NCI-H1105 treated with DMSO at 0.1 percent for 48 hours (cell line): Measurements from ENCODE around the gene PKN3.
"Not testable (repeated sequence)": the region's sequence is repeated elsewhere in the genome, so short reads cannot be mapped to it uniquely, and the experiment has no call there.

Experiments
- DNase-seq: peaks from one replicate; lab custom pipeline; 2025; lab: John Stamatoyannopoulos, UW

The PKN3 gene

DNA sequence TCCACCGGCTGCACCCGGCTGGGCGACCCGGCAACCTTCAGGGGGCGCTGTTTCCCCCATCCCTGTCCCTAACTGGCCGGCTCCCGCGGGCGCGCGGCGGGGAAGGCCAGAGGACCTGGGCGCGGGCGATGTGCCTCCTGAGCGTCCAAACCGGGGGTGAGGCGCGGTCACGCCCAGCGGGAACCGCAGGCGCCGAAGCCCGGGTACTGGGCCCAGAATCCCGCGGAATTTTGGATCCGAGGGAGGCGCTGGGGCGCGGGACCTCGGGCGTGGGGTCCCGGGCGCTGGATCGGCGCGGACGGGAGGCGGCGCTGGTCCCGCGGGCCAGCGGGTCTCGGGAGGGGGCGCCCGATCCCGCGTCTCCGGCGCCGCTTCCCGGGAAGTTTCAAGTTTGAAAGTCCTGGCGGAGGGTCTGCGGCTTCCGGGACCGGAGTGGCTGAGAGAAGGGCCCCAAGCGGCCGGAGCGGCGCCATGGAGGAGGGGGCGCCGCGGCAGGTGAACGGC, at the start of gene PKN3:
TSS of gene PKN3 (plus strand) at position 59 of the 504 bp plus-strand sequence. CDS start at position 472, 413 bp downstream.
- no peak for DNase-seq

DNA sequence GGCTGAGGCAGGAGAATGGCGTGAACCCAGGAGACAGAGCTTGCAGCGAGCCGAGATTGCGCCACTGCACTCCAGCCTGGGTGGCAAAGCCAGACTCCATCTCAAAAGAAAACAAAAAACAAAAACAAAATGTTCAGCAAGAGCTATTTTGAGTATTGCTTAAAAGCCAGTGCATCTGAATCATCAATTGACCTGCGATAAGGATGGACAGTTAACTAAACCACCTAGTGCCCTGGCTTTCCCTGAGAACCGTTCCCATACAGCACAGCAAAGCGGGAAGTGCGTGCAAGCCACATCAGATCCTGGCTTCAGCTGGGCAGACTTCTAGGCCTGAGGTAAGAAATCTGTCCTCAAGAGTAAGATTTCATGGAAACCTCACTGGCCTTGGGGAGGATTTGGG, 48.4 kb upstream of the PKN3 start:
- DNase-seq = no peak

DNA sequence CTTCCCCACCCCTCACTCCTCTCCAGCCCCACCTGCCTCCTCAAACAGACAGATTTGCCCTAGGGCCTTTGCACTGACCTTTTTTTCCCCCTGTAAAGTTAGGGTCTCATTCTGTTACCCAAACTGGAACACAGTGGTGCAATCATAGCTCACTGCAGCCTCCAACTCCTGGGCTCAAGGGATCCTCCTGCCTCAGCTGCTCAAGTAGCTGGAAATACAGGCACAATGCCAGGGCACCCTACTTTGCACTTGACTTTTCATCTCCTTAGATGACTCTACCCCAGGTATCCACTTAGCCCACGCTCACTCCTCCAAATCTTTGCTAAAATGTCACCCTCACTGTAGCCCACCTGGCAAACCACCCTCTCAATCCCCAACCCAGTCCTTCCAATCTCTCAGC, 47.8 kb upstream of the PKN3 start:
- DNase-seq = no peak

DNA sequence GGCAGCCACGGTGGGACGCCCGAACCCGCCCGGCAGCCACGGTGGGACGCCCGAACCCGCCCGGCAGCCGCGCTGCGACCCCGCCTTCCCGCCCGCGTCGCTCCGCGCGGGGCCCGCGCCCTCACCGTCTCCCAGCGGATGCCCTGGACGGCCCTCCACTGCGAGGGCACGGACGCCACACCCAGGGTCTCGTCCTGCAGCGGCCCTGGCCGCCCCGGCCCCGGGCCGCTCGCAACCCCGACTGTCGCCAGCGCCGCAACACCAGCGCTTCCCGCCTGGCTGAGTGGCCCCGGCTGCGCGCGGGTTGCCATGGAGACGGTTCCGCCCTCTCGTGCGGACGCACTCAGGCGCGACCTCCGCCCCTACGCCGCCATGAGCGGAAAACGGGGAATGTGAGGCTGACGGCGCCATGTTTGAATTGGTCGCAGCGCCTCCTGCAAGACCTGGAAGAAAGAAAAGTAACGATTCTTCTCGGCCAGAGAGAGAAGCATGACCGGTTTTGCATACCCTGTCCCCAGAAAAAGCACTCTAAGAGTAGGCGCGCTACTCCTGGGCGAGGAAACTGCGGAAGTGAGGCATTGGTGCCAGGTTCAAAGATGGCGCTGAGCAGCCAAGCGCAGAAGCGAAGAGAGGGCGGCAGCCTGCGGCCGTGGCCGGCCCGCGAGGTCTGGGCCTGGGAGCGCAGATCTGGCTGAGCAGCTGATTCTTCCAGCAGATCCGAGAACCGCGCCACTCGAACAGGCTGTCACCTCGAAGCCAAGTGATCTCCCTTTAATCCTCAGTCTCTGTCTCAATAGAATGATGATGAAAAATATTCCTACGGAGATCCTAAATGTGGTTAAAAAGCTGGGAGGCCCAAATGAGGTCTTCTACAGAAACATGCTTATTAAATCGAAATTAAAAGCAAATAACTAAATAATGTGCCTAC, 45.6 kb upstream of the PKN3 start, which contains the start of gene DYNC2I2:
TSS of gene DYNC2I2 (minus strand) at position 432 of the 928 bp plus-strand sequence. CDS start at position 311, 121 bp downstream.
- peak; percentile 82 for DNase-seq

DNA sequence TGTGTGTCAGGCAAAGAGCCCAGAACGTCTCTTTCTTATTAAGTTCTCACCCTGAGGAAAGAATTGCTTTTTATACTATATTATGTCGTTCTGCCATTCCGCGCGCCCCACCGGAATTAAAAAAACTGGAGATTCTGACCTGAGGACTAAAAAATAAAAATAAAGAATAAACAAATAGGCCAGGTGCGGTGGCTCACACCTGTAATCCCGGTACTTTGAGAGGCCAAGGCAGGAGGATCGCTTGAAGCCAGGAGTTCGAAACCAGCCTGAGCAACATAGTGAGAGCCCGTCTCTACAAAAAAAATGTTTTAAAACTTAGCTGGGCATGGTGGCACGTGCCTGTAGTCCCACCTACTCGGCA, 45.0 kb upstream of the PKN3 start:
- no peak for DNase-seq

DNA sequence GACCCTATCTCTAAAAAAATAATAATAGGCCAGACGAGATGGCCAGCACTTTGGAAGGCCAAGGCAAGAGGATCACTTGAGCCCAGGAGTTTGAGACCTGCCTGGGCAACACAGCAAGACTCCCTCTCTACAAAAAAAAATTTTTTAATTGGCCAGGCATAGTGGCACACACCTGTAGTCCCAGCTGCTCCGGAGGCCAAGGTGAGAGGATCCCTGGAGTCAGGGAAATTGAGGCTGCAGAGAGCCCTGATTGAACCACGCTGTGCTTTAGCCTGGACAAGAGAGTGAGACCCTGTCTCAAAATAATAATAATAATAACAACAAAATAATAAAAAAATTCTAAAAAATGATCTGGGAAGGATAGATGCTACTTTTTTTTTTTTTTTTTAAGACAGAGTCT, 44.5 kb upstream of the PKN3 start:
- no peak for DNase-seq

DNA sequence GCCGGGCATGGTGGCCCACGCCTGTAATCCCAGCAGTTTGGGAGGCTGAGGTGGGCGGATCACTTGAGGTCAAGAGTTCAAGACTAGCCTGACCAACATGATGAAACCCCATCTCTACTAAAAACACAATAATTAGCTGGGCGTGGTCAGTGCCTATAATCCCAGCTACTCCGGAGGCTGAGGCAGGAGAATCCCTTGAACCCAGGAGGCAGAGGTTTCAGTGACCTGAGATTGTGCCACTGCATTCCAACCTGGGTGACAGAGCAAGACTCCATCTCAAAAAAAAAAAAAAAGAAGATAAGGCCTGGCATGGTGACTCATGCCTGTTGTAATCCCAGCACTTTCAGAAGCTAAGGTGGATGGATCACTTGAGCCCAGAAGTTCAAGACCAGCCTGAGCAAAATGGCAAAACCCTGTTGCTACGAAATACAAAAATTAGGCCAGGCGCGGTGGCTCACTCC, 35.8 kb upstream of the PKN3 start:
- DNase-seq = not testable (repeated sequence)

DNA sequence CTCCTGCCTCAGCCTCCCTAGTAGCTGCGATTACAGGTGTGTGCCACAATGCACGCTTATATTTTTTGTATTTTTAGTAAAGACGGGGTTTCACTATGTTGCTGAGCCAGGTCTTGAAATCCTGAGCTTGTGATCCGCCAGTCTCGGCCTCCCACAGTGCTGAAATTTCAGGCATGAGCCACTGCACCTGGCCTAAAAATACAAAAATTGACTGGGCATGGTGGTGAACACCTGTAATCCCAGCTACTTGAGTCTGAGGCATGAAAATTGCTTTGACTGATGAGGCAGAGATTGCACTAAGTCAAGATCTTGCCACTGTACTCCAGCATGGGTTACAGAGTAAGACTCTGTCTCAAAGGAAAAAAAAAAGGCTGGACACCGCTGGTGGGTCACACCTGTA, 32.5 kb upstream of the PKN3 start:
- DNase-seq = no peak

DNA sequence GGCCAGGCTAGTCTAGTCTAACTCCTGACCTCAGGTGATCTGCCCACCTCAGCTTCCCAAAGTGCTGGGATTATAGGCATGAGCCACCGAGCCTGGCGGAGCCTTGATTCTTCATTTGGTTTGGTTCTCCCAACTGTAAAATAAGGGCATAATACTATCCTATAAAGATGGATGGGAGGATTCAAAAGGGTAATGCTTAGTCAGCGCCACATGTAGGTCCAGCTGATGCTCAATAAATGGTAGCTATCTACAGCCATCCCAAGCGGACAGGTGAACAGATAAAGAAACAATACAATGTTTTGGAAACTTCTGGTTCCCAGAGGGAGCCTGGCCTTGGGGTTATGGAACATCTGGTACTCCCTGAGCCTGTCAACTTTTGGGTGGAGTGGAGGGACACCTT, 26.9 kb upstream of the PKN3 start:
- no peak for DNase-seq

DNA sequence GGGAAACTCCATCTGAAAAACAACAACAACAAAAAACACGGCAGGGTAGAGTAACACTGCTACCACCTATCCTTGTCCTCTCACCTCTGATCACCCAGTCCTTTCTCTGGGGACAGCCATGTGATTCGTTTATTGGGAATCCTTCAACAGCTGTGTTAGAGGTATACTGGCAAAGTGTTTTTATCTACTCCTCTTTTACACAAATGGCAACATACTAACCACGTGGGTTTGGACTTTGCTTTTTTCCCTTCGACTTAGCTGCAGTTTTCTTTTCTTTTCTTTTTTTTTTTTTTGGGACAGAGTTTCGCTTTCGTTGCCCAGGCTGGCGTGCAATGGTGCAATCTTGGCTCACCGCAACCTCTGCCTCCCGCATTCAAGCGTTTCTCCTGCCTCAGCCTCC, 24.5 kb upstream of the PKN3 start:
- no peak for DNase-seq

DNA sequence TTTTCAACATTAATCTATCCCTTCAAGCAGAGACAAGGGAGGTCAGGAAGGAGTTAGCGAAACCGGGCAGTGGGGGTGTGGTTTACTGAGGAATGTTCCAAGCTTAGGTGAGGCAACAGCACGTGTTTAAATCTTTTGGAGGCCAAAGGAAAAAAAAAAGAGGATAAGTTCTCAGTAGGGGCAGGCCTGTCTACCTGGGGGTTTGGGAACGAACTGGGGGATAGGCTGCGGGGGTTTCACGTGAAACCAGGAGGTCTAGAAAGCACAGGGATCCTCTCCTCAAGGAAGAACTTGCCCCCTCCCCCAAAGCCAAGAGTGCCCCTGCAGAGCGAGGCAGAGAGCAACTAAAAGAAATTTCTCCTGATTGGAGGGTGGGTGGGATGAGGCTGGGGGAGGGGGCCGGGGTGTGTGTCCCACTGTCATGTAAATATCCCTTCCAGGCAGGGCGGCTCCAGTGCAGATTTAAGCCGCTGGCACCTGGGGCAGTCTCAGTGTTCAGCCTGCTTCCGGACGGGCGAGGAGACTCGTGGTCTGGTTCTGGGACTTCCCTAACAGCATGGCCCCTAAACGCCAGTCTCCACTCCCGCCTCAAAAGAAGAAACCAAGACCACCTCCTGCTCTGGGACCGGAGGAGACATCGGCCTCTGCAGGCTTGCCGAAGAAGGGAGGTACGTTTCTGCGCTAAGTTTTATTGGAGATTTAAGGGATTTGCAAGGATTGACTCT, 18.8 kb upstream of the PKN3 start:
- DNase-seq = no peak

DNA sequence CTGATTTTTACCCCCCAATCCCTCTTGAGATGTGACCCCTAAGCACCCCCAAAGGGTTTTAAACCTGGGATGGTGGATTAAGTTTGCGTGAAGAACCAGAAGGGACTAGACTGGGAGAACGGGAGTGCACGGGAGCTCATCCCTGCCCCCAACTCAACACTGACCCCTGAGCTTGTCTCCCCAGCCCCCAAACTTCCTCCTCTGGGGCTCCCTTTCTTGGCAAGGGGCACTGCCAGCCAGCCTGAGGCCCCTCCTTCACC, 18.3 kb upstream of the PKN3 start:
- no peak for DNase-seq

DNA sequence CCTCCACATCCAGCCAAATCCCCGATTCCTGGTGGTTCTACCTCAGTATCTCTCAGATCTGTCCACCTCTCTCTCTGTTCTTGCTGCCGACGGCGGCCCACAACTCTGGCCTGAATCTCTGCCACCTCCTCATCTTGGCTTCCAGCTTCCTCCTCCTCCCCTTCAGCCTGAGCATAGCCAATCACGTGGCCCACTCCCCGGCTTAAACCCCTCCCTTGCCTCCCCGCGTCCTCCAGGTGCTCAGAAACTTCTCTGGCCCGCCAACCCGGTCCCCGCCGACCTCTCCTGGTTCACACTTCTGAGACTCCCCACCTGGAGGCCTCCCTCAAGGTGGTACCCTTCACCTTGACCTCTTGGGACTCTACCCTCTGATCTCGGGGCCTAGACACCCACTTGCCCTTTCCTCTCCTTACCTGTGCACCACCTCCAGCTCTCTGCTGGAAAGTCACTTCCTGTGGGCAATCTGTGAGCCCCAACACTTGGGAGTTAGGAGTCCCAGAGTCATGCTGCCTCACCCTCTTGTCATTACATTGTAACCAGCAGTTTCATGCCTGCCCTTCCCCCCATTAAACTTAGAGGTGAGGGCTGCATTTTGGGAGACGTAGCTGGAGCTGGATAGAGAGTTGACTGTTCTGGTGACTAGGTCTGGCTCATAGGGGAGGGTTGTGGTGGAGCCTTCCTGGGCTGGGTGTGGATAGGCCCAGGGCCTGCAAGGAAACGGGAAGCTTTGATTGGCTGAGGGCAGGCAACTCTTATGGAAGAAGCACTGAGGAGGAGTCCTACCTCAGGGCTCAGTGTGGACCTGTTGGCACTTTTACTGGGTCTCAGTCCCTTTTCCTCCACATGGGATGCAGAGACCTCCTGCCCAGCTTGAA, 17.7 kb upstream of the PKN3 start:
- no peak for DNase-seq

DNA sequence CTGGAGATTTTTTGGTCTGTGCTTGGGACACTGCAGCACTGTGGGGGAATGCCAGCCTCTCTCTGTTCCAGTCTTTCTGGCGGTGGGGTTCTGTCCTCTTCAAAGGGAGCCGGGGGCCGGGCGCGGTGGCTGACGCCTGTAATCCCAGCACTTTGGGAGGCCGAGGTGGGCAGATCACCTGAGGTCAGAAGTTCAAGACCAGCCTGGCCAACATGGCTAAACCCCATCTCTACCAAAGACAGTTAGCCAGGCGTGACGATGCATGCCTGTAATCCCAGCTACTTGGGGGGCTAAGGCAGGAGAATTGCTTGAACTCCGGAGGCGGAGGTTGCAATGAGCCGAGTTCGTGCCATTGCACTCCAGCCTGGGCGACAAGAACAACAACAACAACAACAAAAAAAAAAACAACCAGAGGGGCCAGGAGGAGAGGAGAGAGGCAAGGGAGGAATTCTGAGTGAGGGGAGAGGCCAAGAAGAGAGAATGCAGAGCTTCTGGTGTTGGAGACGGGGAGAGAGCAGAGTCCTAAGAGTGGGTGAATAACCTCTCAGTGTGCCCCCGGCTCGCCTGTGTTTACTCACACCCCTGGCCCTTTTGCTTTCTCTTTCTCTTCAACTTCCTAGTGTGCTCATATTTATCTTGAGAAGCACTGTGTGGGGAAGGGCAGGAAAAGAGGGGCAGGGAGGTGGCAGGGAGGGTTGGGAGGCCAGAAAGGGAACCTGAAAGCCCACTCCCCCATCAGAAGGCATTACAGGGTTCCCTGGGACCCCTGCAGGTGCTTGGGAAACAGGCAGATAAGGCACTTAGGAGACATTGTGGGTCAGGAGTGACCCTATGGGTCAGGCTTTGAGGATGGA, 16.4 kb upstream of the PKN3 start:
- no peak for DNase-seq

DNA sequence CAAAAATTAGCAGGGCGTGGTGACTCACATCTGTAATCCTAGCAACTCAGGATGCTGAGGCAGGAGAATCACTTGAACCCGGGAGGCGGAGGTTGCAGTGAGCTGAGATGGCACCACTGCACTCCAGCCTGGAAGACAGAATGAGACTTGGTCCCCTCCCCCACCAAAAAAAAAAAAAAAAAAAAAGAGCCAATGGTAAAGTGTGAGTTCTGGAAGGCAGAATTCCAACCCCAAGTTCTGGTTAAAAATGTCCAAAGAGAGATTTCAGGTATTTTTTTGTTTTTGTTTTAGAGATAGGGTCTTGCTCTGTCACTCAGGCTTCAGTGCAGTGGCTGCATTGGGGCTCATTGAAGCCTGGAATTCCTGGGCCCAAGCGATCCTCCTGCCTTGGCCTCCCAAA, 14.8 kb upstream of the PKN3 start:
- DNase-seq = no peak

DNA sequence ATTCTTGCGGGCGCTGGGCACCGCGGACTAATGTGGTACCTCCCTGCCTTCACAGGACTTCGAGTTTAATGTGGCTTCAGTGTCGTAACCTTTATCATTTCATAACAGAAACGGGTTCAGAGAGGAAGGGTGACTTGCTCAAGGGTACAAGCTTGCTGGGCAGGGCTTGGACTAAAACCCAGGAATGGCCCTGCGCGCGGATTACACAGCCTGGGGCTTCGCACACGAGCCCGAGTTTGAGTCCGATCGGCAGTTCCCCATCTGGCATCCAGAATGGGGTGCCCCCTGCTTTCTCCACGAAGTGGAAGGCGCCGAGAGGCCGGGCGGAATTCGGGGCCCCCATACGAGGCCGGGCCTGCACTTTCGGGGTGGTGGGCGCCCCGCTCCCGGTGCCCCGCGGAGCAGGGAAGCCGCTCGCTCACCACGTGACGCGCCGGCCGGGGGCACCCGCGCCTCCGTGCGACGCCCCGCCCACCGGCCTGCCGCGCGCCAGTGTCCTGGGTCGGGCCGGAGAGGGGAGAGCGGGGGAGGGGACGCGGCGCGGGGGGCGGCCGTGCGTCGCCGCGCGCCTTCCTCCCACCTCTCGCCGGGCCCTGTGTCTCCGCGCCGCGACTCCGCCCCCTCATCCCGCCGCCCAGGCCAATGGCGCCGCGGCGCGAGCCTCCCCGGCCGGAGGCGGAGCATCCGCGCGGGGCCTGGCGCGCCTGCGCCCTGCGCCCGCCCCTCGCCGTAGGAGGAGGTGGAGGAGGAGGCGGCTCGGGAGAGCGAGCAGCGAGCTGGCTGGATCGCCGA, 13.6 kb upstream of the PKN3 start, which contains the start of gene SET:
TSS of gene SET (plus strand) at position 722 of the 792 bp plus-strand sequence. CDS start 361 bp downstream, outside the sequence.
- peak; percentile 83 for DNase-seq

DNA sequence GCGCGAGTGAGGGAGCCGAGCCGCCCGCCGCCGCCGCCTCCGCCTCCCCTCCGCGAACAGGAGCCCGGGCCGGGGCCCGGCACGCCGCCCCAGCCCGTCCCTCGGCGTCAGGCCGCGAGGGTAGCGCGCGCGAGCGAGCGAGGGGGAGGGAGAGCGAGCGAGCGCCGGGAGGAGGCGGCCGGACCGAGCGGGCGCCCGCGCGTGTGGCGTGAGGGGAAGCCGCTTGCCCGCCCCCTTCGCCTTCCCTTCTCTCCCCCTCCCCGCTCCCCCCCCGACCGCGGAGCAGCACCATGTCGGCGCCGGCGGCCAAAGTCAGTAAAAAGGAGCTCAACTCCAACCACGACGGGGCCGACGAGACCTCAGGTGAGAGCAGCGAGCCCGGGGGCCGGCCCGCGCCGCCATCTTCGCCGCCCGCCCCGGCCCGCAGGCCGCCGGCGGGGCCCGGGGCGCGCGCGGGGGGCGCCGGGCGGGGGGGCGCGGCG, 13.0 kb upstream of the PKN3 start:
- DNase-seq = no peak

DNA sequence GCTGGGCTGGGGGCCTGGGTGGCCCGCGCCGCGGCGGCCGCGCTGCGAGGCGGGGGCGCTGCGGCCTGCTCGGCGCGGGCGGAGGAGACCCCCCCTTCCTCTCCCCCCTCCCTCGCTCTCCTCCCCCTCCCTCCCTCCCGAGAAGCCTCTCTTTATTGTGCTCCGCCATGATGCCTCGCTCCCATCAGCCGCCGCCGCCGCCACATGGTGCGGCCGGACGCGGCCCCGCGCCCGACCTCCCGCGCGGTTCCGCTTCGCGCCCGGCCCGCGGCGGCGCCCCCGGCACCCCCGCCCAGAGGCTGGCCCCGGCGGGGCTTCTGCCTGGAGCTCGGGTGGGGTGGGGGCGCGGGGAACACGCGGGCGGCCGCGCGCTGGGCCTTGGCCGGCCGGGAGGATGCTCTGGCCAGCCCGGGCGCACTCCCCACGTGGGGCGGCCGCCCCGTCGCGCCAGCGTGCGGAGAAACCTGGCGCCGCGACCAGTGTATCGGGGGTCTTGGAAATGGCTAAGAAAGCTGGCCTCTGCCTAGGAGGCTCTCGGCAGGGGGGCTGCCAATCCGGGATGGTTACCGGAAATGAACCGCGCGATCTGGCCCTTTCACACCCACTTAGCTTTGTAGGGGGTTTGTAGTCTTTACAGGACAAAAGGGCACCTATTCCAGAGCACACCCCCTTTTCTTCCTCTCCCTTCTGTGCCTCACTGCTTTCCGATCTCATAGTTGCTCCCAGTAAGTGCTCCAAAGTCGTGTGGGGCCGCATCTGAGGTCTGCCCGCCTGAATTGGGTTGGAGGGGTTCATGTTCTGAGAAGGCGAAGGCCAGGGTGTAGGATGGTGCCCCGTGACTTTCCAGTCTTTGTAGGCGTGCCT, 12.3 kb upstream of the PKN3 start:
- DNase-seq = peak; percentile 14

DNA sequence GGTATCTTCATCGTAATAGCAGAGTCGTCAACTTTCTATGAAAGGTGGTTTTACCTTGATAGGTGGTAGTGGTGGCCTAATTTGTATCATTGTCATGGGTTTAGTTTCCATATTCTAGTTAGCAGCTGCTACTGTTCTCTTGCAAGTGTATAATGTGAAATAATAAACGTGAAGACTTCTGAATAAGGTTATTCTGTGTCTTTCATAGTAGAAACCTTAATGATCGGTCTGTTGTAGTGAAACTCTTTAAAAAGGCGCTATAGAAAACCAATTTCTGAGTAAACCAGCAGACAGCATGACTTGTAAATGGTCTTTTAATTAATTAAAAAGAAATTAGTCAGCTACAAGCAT, 11.6 kb upstream of the PKN3 start:
- DNase-seq = no peak
